ENCODE data around the gene HOMER3. TPM values are rescaled to one million over a fixed set of nuclear protein-coding genes. Genes with fewer than 3 reads are reported as not detected.
"Not testable (repeated sequence)": the region's sequence is repeated elsewhere in the genome, so short reads cannot be mapped to it uniquely, and the experiment has no call there.

The HOMER3 gene
- total and polyA plus RNA-seq, 11 donors: 13.6 to 36.8 (median 20.8) TPM

DNA sequence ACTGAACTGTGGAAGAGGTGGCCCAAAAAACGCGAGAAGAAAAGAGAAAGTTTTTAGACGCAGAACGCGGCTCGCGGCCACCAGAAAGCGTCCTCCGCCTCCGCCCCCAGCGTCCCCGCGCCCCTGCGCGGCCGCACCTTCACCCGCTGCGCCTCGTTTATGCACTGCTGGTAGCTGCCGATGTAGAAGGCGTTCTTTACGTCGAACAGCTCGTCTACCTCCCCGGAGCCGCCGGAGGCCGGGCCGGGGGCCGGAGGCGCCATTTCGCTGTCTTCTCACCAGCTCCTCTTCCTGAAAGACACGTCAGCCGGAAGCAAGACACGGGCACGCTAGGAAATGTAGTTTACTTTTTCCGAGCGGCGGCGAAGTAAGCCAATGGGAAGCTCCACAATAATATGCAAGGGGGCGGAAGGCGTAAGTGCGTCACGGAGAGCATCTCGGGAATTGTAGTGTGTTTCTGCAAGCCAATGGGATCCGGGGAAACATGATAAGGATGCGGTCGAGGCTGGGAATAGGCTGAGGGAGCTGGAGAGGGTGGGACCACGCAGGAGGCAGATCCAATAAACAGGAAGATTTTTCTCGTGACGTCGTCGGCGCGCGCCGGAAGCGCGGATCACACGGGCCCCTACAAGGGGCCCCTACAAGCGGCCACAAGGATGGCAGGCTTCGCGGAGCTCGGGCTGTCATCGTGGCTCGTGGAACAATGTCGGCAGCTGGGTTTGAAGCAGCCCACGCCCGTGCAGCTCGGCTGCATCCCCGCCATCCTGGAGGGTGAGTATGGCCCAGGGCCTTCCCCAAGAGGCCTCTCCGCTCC is 21.7 kb downstream of the HOMER3 start, which contains the start of the genes COPE and DDX49:
TSS of gene COPE (minus strand) at position 302 of the 814 bp plus-strand sequence. CDS start at position 263, 39 bp downstream.
TSS of gene DDX49 (plus strand) at position 630 of the 814 bp plus-strand sequence. CDS start at position 657, 27 bp downstream.
- H3K4me1 ChIP-seq: peaks cover 6 to 47% (median 25%) of the 10 kb centered on the region in 12 donors
- DNase-seq (peak; percentile 96 to 99 (median 99)), ATAC-seq (peak; percentile 98 to 99 (median 99))
- TF ChIP-seq POLR2A (IDR thresholded peaks at IDR 0.05): peak in 1 of 2 donors; percentile 80
- TF ChIP-seq, protein P1, sequence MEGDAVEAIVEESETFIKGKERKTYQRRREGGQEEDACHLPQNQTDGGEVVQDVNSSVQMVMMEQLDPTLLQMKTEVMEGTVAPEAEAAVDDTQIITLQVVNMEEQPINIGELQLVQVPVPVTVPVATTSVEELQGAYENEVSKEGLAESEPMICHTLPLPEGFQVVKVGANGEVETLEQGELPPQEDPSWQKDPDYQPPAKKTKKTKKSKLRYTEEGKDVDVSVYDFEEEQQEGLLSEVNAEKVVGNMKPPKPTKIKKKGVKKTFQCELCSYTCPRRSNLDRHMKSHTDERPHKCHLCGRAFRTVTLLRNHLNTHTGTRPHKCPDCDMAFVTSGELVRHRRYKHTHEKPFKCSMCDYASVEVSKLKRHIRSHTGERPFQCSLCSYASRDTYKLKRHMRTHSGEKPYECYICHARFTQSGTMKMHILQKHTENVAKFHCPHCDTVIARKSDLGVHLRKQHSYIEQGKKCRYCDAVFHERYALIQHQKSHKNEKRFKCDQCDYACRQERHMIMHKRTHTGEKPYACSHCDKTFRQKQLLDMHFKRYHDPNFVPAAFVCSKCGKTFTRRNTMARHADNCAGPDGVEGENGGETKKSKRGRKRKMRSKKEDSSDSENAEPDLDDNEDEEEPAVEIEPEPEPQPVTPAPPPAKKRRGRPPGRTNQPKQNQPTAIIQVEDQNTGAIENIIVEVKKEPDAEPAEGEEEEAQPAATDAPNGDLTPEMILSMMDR (IDR thresholded peaks at IDR 0.05): peak in 2 of 12 donors; percentile 15 to 17
- no peaks in the 10 kb centered on the region for H3K9me3 ChIP-seq
- intact Hi-C loops (cut with DNase I): loop anchor here in 1 of 10 donors (2.0 kb wide), 1 partner anchor 22 kb away; the partner anchor contains the start of gene HOMER3
- H3K4me3 ChIP-seq: peak within 1 kb of the TSS; percentile 62 to 100 (median 88)
- no peaks in the 10 kb centered on the region for H3K27me3 ChIP-seq
- whole genome bisulfite sequencing, 4 donors: 0 to 1% (median 0%) methylated on average over 43 to 72 of the region's 72 CpGs
- H3K36me3 ChIP-seq: peaks cover 0 to 46% (median 37%) of the 10 kb centered on the region in 9 donors
- peak within 1 kb of the TSS; percentile 73 to 92 (median 89) for H3K27ac ChIP-seq

DNA sequence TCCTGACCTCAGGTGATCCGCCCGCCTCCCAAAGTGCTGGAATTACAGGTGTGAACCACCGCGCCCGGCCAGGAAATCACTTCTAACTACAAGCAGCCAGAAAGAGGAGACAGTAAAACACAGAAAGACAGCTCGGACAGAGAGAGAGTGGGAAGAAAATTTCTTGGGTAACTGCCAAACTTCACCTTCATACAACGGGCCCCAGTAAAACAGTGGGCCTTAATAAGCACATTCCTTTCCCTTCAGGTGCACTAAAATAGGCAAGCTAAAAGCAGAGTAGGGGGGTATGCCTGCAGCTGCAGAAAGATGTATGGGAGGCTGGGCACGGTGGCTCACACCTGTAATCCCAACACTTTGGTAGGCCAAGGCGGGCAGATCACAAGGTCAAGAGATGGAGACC is 23.4 kb downstream of the HOMER3 start:
- H3K27me3 ChIP-seq; H3K27ac ChIP-seq; intact Hi-C loops (cut with DNase I); ATAC-seq; DNase-seq; H3K9me3 ChIP-seq: not testable (repeated sequence)
- Histone ChIP-seq H3K36me3 (peaks cover 0 to 46% (median 27%) of the 10 kb centered on the region in 9 donors), H3K4me3 (peak overlapping the region in 4 of 12 donors; percentile 66 to 97 (median 83)), H3K4me1 (peaks cover 6 to 47% (median 25%) of the 10 kb centered on the region in 12 donors)
- 80 to 88% (median 85%) methylated on average over 9 of the region's 9 CpGs for WGBS, 4 donors

DNA sequence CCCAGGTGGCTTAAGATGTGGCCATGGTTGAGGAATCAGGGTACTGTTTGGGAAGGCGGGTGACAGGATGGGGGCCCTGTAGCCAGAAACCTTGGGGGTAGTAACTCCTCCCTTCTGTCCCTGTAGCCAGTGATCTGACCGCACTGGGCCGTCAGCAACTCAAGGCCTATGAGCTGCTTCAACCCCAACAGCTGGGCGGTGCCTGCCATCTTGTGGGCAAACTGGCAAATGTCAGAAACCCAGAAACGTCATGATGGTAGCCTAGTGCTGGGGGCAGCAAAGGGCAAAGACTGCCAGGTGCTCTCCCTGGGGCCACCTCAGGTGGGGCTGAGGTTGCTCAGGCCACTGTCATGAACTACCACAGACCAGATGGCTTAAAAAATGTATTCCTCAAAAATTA is 25.4 kb downstream of the HOMER3 start:
- intact Hi-C loops (cut with DNase I): no loop called here
- ATAC-seq (no peak), DNase-seq (no peak)
- TF ChIP-seq, protein P1 (IDR thresholded peaks at IDR 0.05): peak in 7 of 12 donors; percentile 15 to 47 (median 26)
- TF ChIP-seq POLR2A (IDR thresholded peaks at IDR 0.05): no peak
- 30 to 64% (median 61%) methylated on average over 2 to 5 of the region's 5 CpGs for WGBS, 4 donors
- Histone ChIP-seq H3K9me3 (no peaks in the 10 kb centered on the region), H3K4me3 (no peak overlapping the region), H3K4me1 (peaks cover 6 to 43% (median 22%) of the 10 kb centered on the region in 12 donors), H3K36me3 (peaks cover 0 to 46% (median 22%) of the 10 kb centered on the region in 9 donors), H3K27ac (no peak overlapping the region), H3K27me3 (no peaks in the 10 kb centered on the region)

DNA sequence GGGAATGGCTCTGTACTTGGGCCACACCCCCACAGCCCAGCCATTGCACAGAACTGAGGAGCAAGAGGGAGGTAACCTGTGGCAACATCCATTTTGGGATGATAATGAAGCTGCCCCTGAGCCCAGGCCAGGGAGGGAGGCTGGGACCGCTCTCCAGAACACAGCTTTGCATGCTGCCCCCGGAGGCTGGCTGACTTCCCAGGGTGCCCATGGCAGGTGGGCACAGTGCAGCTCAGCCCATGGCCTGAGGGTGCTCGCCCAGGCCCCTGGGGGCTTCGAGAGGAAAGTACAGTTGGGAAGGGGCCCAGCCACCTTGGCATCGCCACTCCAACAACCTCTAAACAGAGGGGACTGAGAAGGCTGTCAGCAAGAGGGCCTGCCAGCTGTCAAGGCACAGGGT is 27.6 kb downstream of the HOMER3 start:
- DNase-seq (no peak), ATAC-seq (no peak)
- H3K4me3 ChIP-seq: no peak overlapping the region
- H3K4me1 ChIP-seq: peaks cover 0 to 34% (median 14%) of the 10 kb centered on the region in 12 donors
- WGBS, 4 donors: 89 to 97% (median 92%) methylated on average over 4 to 5 of the region's 5 CpGs
- H3K36me3 ChIP-seq: peaks cover 0 to 67% (median 22%) of the 10 kb centered on the region in 9 donors
- H3K27ac ChIP-seq: no peak overlapping the region
- intact Hi-C loops (cut with DNase I): no loop called here
- H3K27me3 ChIP-seq: no peaks in the 10 kb centered on the region
- TF ChIP-seq, protein P1 (IDR thresholded peaks at IDR 0.05): no peak
- TF ChIP-seq POLR2A (IDR thresholded peaks at IDR 0.05): no peak
- H3K9me3 ChIP-seq: no peaks in the 10 kb centered on the region

Data from heart left ventricle (tissue), 16 donors.